PFSK-1 (cell line): ENCODE measurements around the gene DUSP28.

Source experiments
- FOXP2 ChIP-seq: optimal IDR thresholded peaks from 2 replicates; pipeline ENCODE3; 2011; ENCODE audit warnings: borderline replicate concordance, control low read depth, inconsistent platforms; ENCODE audit not compliant: insufficient read depth; ENCODE audit errors: extremely low read length, extremely low read depth
- POLR2AphosphoS5 ChIP-seq: IDR thresholded peaks from 2 replicates; pipeline ENCODE4 v1.6.1; 2012; ENCODE audit warnings: low read depth, mild to moderate bottlenecking, control low read depth, low read length, moderate library complexity
- REST ChIP-seq, 2 experiments: IDR thresholded peaks; 2 replicates each; pipeline versions ENCODE4 v1.6.1 to v1.8.0; 2011 to 2012; ENCODE audit warnings: low read depth in 2 of 2, low read length in 2 of 2, control low read depth in 1 of 2, inconsistent platforms in 1 of 2, mild to moderate bottlenecking in 1 of 2, moderate library complexity in 1 of 2; ENCODE audit not compliant: insufficient read depth in 1 of 2
- SIN3A ChIP-seq: IDR thresholded peaks from 2 replicates; pipeline ENCODE4 v1.6.1; 2012; ENCODE audit warnings: mild to moderate bottlenecking, low read length, moderate library complexity, borderline replicate concordance; ENCODE audit not compliant: insufficient read depth
- TAF1 ChIP-seq: IDR thresholded peaks from 2 replicates; pipeline ENCODE4 v1.6.1; 2012; ENCODE audit warnings: low read length, control low read depth, borderline replicate concordance; ENCODE audit not compliant: insufficient read depth

- TF ChIP-seq TAF1 (no peak), POLR2AphosphoS5 (no peak), REST (IDR thresholded peaks at IDR 0.05; ENCODE audit: insufficient read depth in 1 of 2, low read depth in 2 of 2, low read length in 2 of 2) (no peak), SIN3A (no peak), FOXP2 (no peak)
Measured at GRCh38 chr2:240593026-240593702, 33.0 kb downstream of the DUSP28 start.
